GM21526 (cell line): Measurements from ENCODE around the gene SLC12A4.

Experiments
- ATAC-seq: cut with Tn5 transposase; IDR thresholded peaks from one replicate; pipeline ENCODE4 v1.9.1; 2021; ENCODE audit warnings: moderate library complexity; ENCODE audit not compliant: unreplicated experiment, low FRiP score

Gene SLC12A4

GRCh38 chr16:67965668-67966548 lies 2.5 kb downstream of the SLC12A4 start:
- no peak for ATAC-seq

- ATAC-seq: no peak
Measured at GRCh38 chr16:67964477-67965131, 3.8 kb downstream of the SLC12A4 start.

- no peak for ATAC-seq
Measured at GRCh38 chr16:67963662-67964321, 4.6 kb downstream of the SLC12A4 start.

DNA sequence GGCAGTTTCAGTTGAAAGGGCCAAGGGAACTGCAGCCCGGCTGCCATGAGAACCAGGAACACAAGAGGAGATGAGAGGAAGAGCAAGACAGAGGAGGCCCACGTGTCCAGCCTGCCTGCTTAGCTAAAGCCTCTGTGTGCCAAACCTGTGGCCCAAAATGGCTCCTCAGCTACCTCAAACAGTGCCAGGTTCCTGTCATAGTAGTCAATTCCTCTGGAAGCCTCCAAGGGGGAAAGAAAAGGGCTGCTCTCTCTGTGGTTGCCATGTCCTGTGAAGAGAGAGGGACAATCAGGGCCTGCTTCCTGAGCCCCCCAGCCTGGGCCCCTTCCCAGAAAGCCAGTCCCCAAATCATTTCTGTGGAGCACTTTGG lies 5.2 kb downstream of the SLC12A4 start:
- no peak for ATAC-seq

DNA sequence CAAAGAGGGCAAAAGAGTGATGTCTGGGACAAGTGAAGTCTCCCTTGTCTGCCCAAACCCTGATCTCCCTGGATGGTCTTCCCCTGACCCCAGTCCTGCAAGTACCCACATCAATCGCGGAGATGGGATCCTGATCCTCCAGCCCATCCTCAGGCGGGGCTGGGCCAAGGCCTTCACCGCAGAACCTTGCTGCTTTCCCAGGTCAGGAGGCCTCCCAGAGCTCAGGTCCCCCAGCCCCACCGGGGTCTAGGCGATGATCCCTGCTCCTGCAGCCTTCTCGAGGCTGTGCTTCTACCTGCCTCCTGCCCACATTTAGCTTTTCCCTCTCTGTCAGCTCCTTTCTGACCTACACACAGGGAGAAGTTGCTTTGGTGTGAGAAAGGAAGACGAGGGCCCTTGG lies 6.3 kb downstream of the SLC12A4 start:
- no peak for ATAC-seq

DNA sequence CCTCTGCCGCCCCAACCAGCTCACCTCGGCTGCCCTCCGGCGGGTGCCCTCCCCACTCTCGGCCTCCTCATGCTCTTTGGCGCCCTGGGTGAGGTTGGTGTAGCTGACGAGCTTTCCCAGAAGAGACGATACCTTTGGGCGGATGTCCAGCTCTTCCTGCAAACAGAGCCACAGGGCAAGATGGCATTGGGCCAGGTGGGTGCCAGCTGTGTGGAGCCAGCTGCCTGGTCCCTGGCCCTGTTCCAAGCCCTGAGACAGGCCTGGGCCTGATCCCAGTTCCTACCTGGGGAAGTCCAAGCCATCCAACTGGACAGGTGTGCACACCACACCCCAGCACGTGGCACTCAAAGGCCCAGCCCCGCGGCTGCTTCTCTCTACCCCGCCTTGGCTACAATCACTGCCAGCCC lies 6.9 kb downstream of the SLC12A4 start:
- no peak for ATAC-seq

DNA sequence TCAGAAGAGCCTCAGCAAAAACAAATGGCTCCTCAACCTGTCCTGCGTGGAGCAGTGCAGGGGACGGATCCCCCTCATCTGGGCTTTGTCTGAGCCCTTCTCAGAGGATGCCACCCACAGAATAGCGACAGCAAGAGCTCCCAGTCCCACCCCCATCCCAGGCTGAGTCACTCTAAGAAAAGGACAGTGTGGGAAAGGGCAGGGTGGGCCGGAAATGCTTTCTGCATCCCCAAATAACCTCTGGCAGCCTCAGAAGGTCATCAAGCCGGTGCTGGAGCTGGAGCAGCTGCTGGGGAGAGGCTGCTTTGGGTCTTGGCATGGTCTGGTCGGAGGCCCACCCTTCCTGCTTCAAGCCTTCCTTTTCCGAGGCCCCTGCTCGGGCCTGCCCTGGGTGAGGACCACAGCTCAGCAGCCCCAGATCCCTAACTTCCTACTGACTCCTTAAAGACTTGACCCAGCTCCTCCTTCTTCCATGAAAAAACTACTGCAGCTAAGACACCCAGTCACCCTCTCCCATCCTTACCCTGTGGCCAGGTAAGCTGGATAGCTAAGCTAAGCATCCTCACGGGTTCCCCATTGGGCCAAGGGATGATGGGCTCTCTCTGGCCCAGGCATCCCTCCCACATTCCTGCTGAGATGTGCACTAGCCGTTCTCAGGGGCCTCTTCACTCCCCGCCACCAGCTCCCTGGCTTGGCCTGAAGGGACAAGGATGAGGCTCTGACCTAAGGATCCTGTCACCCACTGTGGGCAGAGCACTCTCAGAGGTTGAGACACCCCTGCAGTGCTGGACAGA lies 8.7 kb downstream of the SLC12A4 start:
- ATAC-seq: no peak

DNA sequence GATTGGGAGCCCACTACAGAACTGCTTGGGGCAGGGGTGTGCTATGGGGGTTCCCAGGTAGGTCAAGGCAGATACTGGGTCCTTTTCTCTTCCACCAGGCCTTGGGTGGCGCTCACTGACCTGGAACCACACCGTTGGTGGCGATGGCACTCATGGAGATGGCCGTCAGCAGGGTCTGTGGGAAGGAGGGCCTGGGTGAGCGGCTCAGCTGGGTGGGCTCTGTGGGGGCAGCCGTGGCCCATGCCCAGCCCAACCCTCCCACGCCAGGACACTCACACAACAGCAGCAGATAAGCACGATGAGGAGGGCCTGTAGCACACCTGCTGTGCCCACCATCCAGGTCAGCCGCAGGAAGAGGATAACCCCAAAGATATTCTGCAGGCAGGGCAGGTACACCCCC lies 10.8 kb downstream of the SLC12A4 start:
- ATAC-seq: no peak

DNA sequence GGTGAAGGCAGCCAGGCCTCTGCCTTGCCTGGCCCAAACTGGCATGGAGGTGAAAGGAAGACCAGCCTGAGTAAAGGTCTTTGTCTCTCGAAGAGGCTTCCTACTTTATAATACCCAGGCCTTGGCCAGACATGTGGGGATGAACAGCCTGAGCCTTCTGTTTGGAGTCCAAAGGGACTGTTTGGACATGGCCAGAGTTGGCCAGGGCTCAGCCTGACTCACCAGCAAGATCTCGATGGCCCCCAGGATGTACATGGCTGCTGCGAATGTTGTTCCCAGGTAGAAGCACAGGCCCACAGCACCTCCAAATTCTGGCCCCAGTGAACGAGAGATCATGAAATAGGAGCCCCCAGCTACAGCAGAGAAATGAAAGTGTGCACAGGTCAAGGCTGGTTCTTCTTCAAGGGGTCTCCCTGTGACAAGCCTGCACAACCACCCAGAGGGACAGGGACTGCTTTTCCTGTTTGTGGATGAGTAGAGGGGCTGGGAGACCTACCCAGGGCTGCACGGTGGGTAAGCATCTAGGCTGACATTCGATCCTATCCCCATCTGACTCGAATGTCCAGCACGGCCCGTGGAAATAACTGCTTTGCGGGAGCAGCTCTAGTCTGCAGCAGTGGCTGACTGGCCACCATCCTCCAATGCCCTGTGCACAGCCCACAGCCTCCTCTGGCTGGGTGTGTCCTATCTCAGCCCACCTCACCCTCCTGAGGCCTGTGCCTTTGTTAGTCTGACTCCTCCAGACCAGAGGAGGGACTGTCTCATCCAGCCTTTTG lies 13.8 kb downstream of the SLC12A4 start:
- no peak for ATAC-seq

DNA sequence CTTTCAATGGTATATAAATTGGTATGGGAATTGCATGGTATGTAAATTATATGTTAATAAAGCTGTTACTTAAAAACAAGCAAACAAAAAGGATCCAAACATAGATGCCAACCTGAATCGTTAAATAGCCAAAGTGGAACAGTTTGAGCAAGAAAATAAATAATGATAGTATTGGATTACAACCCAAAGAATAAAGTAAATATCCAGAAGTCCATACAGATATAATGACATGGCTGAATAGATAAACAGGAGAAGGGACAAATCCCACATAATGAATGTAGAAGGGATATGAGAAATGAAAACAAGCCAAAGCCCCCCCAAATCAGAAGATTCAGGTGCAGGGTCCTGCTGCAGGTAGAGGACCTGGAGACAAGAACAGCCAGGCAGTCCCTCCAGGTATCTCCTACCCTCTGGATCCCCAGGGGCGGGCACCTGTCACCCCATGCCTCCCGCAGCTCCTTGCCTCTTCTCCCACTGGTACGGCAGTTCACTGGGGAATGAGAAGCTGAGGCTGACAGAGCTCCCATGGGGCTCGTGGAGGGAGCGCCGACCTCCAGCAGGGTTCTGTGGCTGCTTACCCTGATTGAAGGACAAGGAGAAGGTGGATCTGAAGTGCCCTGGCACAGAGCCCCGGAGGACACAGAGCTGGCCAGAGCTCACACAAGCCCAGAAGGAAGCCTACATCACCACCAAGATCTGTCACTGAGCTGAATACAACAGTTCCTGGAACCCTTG lies 14.6 kb downstream of the SLC12A4 start:
- no peak for ATAC-seq

GRCh38 chr16:67951485-67951884 lies 17.0 kb downstream of the SLC12A4 start:
- no peak for ATAC-seq

DNA sequence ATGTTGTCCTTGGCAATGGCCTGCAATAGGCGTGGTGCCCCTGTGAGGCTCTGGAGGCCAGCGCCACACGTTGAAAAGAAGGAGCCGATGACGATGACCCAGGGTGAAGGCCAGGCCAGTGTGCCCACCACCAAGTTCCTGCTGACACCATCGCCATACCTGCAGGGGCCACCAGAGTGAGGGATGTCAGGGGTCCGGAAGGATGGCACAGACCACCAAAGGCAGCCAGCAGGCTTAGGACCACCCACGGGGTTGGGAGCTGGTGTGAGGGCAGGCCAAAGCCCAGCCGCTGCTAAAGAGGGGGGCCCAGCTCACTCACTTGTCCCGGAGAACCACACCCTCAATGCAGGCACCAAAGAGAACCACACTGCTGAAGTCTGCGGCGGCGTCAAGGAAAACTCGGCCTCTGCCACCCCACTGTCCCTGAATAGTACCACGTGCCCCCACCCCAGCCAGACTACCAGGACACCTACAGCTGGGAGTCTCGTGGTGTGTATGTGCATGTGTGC lies 18.0 kb downstream of the SLC12A4 start:
- ATAC-seq: no peak

DNA sequence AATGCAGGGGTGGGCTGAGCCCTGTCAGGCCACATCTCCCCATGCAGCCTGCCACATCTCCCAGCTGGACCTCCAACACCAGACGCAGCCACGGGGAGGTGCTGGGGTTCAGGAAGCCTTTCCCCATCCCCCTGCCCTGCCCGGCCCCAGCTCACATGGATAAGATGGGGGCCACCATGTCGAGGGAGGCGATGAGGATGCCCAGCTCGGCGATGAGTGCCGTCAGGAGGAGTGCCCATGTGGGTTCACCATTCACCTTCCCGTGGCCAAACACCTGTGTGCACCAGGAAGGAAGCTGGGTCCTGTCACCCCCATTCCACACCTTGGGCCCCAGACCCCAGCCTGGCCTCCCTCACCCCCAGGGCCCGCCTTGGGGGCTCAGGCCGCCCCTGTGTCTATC lies 18.8 kb downstream of the SLC12A4 start:
- no peak for ATAC-seq

DNA sequence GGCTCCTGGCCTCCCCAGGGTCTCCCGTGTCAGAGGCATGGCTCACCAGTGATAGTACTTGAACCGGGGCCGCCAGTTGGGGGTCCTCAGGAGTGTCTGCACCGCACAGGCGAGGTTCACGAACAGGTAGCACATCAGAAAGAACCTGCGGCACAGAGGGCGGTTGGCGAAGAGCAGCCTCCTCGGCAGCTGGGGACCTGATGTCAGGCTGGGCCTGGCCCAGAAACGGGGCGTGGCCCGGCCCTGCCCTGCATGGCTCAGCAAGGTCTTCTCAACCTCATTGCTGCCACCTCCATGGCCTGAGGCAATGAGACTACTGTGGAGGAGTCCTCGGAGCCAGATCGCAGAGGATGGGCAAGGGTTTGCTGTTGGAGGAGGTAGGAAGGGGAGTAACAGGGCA lies 20.4 kb downstream of the SLC12A4 start:
- no peak for ATAC-seq

DNA sequence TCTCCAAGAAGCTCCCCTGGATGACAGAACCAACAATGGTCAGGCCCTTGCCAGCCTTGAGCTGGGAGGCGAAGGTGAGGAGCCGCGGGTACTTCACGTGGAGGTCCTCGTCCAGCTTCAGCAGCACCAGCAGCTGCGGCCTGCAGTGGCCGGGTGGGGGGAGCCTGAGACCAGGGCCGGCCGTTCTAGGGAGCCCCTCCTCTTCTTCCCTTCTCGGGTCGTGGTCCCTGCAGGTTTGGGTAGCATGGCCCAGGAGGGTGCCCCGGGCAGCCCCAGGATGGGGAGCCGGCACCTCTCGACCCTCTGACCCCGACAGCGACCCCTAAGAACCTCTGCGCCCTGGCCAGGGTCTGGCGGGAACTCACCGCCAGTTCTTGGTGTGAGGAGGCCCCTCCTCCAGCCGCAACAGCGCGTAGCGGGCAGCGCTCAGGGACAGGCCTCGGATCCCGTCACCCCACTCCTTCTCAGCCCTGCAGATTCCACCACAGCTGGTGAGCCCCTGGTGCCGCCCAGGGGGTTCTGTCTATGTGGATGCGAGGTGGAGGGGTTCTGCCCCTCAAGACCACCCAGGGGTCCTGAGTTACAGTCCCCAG lies 21.4 kb downstream of the SLC12A4 start:
- no peak for ATAC-seq

DNA sequence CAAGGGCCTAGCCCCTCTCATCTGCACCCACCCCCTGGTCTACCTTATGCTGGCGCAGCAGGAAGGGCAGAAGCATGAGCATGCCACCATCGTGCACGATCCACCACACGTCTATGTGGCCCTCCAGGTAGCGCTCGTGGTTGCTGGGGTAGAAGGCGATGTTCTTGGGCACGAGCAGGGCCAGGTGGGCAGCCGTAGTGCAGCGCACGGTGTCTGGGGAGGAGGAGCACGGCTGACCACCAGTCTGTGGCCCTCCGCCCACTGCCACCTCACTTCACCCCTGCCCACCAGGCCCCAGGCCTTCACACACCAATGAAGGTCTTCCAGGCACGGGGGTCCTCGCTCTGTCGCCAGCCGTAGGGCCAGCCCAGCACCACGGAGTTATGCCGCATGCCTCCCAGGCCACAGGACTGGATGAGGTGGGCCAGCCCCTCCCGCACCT lies 22.3 kb downstream of the SLC12A4 start:
- ATAC-seq: no peak

DNA sequence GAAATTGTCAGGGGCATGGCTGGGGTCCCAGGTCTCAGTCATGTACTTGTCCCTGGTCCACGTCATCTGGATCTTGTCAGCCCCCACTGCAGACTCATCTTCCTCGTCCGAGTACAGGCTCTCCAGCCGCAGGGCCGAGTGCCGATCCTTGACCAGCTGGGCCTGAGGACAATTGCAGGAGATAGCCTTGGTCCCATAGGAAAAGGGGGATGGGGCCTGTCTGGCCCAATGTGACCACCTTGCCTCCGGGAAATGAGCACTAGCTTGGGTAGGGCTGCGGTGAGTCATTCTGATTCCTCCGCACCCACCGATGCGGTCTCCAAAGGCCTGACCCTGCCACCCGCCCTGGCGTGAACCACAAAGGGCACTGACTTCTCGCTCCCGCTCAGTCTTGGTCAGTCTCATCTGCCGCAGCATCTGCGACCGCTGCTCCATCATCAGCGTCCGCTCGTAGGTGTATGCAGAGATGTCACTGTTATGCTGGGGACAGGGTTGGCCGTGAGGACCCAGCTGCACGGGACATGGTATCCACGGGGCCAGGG lies 23.0 kb downstream of the SLC12A4 start:
- no peak for ATAC-seq

GRCh38 chr16:67944690-67945391 lies 23.6 kb downstream of the SLC12A4 start:
- ATAC-seq: no peak
